K562 (cell line): ENCODE results near the gene POPDC3.
"Not testable (repeated sequence)": the region's sequence is repeated elsewhere in the genome, so short reads cannot be mapped to it uniquely, and the experiment has no call there.

Experiments
- ARID1B ChIP-seq: fragments of 450-650 bp; IDR thresholded peaks from 2 replicates; pipeline ENCODE4 v1.6.1; 2016; ENCODE audit warnings: antibody characterized with exemption, mild to moderate bottlenecking, inconsistent platforms
- CEBPB ChIP-seq: fragments of 450-650 bp; IDR thresholded peaks from 2 replicates; pipeline ENCODE4 v1.6.1; 2016; ENCODE audit warnings: missing genetic modification characterization, missing compliant biosample characterization
- DIDO1 ChIP-seq: fragments of 450-650 bp; IDR thresholded peaks from 2 replicates; pipeline ENCODE4 v1.6.1; 2016; ENCODE audit warnings: low read depth, missing biosample characterization, missing genetic modification characterization
- ELF4 ChIP-seq: fragments of 450-650 bp; formaldehyde crosslinking; IDR thresholded peaks from 2 replicates; pipeline ENCODE4 v1.4.0; 2022; ENCODE audit warnings: missing genetic modification characterization
- HDAC6 ChIP-seq: IDR thresholded peaks from 2 replicates; pipeline ENCODE4 v1.6.1; 2012; ENCODE audit warnings: low read depth, mild to moderate bottlenecking, control low read depth, inconsistent platforms, low read length, moderate library complexity
- ZFP30 ChIP-seq: fragments of 250-450 bp; sonication (Bioruptor Pico); IDR thresholded peaks from 2 replicates; pipeline ENCODE4 v1.8.0; 2022; ENCODE audit warnings: moderate library complexity, mild to moderate bottlenecking, inconsistent platforms, borderline replicate concordance
- TF ChIP-seq, protein P1 (sequence below), 3 experiments: IDR thresholded peaks in 2 of 3; conservative IDR thresholded peaks in 1 of 3; 2 replicates each; pipeline ENCODE4 v1.5.1; 2011 to 2012; ENCODE audit warnings: low read length in 3 of 3, mild to moderate bottlenecking in 3 of 3, control low read depth in 2 of 3, improper control_type of control experiment in 1 of 3, inconsistent platforms in 1 of 3, low read depth in 1 of 3, mixed read lengths in 1 of 3, moderate library complexity in 1 of 3; ENCODE audit not compliant: insufficient read depth in 2 of 3

- TF ChIP-seq ZFP30 (CRISPR knock-in tag); DIDO1 (tag); CEBPB (tag); ELF4; ARID1B; HDAC6: not testable (repeated sequence)
- TF ChIP-seq, protein P1, sequence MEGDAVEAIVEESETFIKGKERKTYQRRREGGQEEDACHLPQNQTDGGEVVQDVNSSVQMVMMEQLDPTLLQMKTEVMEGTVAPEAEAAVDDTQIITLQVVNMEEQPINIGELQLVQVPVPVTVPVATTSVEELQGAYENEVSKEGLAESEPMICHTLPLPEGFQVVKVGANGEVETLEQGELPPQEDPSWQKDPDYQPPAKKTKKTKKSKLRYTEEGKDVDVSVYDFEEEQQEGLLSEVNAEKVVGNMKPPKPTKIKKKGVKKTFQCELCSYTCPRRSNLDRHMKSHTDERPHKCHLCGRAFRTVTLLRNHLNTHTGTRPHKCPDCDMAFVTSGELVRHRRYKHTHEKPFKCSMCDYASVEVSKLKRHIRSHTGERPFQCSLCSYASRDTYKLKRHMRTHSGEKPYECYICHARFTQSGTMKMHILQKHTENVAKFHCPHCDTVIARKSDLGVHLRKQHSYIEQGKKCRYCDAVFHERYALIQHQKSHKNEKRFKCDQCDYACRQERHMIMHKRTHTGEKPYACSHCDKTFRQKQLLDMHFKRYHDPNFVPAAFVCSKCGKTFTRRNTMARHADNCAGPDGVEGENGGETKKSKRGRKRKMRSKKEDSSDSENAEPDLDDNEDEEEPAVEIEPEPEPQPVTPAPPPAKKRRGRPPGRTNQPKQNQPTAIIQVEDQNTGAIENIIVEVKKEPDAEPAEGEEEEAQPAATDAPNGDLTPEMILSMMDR (IDR thresholded peaks at IDR 0.05 in 2 of 3, conservative IDR thresholded peaks at IDR 0.05 in 1 of 3; ENCODE audit: insufficient read depth in 2 of 3, low read depth in 1 of 3, low read length in 3 of 3) = not testable (repeated sequence)
Observed at GRCh38 chr6:105172515-105172914, 7.3 kb downstream of the POPDC3 start.
